GM21360 (cell line): ENCODE results near the gene SPTBN1.
"Not testable (repeated sequence)": the region's sequence is repeated elsewhere in the genome, so short reads cannot be mapped to it uniquely, and the experiment has no call there.

Experiments
- ATAC-seq: cut with Tn5 transposase; IDR thresholded peaks from one replicate; pipeline ENCODE4 v1.9.1; 2021; ENCODE audit warnings: mild to moderate bottlenecking, moderate library complexity; ENCODE audit not compliant: unreplicated experiment

Gene SPTBN1

DNA sequence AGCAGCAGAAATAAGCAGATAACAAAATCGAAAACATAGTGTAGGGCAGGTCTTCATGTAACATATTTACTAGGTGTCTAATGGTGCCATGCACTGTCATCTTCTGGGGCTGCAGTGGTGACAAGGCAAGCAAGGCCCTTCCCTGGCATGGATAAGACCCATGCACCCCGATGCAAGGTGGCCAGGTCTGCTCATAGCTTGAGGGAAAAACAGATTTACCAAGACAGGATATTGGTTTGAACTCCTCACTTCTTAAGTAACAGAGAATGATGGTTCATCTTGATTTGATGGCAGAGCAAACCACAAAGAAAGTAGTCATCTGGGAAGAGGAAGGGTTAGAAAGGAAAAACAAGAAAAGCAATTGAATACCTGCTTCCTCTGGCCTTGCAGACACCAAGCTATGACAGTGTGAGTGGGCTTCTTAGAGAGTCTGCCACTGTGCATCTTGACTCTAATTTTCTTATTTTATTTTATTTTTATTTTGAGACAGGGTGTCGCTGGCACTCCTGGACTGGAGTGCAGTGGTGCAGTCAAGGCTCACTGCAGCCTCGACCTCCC lies 231.5 kb downstream of the SPTBN1 start:
- ATAC-seq = no peak

DNA sequence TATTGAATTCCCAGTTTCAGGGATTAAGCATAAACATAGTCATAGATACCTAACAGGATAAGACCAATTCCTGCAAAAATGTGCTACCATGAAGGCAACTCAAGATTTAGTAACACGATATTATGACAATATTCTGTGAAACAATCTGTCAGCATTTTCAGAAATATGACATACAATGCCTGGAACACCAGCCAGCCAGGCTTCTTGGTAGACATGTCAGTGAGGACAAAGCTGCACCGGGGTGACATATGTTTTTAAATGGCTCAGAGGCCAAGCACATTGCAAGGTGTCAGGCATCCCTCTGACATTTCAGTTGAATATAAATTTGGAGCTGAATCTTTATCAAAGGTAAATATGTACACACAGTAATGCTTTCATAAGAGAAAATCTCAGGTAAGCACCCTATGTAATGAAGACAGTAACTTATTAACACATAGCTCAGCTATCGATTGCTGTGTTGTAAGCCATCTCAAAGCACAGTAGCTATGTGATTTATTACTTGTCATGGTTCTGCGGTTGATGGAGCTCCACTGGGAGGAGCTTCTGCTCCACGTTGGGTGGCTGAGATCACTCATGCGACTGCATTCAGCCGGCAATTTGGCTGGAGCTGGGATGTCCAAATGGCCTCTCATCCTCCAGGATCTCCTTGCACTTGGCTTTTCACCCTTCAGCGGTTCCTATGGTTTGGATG lies 235.5 kb downstream of the SPTBN1 start:
- no peak for ATAC-seq

DNA sequence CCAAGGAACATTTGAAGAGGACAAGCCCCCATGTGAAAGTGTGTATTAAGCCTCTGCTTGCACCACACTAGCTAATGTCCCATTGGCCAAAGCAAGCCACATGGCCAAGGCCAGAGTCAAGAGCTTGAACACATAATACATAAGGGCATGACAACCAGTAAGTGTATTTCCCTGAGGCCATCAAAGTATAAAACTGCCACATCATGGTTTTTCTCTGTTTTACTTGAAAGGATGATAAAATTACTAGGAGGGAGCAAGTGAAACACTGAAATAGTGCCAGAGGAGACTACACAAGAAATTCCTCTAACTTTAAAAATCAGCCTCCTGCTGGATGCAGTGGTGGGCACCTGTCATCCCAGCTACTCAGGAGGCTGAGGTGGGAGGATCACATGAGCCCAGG lies 236.4 kb downstream of the SPTBN1 start:
- no peak for ATAC-seq

DNA sequence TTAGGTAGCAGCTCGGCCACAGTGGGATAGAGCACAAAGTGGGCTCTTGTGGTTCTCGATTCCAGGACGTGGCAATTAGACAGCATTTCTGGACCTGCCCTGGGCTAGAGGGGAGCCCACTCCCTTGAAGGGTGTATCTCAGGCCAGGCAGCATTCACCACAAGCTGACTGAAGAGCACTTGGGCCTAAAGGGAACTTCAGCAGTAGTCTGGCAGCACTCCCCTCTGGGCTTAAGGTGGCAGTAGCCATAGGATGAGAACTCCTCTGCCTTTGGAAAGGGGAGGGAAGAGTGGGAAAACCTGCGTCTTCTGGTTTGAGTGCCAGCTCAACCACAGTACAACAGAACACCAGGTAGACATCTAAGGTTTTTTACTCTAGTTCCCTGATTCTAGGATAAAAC lies 239.3 kb downstream of the SPTBN1 start:
- no peak for ATAC-seq

DNA sequence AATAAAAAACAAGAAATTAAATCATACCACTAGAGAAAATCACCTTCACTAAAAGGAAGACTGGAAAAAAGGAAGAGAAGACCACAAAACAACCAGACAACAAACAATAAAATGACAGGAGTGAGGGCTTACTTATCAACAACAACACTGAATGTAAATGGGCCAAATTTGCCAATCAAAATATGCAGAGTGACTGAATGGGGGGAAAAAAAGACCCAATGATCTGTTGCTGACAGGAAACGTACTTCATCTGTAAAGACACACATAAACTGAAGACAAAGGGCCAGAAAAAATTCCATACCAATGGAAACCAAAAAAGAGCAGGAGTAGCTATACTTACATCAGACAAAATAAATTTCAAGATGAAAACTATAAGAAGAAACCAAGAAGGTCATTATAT lies 241.8 kb downstream of the SPTBN1 start:
- ATAC-seq = no peak

DNA sequence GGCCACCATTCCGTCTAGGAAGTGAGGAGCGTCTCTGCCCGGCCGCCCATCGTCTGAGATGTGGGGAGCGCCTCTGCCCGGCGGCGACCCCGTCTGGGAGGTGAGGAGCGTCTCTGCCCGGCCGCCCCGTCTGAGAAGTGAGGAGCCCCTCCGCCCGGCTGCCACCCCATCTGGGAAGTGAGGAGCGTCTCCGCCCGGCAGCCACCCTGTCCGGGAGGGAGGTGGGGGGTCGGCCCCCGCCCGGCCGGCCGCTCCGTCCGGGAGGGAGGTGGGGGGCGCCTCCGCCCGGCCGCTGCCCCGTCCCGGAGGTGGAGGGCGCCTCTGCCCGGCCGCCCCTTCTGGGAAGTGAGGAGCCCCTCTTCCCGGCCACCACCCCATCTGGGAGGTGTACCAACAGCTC lies 242.8 kb downstream of the SPTBN1 start:
- ATAC-seq = not testable (repeated sequence)

DNA sequence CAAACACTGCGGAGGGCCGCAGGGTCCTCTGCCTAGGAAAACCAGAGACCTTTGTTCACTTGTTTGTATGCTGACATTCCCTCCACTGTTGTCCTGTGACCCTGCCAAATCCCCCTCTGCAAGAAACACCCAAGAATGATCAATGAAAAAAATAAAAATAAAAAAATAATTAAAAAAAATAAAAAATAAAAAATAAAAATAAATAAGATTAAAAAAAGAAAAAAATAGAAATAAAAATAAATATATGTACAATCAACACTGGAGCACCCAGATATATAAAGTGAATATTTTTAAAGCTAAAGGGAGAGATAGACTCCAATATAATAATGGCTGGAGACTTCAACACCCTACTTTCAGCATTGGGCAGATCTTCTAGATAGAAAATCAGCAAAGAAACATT lies 243.5 kb downstream of the SPTBN1 start:
- ATAC-seq = no peak

DNA sequence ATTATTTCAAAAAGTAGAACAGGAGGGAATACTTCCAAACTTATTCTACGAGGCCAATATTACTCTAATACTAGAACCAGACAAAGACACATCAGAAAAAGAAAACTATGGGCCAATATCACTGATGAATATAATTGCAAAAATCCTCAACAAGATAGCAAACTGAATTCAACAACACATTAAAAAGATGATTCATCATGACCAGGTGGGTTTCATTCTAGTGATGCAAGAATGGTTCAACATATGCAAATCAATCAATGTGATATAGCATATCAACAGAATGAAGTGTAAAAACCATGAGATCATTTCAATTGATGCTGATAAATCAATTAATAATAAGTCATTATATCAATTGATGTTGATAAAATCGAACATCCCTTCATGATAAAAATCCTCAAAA lies 244.9 kb downstream of the SPTBN1 start:
- ATAC-seq = no peak

DNA sequence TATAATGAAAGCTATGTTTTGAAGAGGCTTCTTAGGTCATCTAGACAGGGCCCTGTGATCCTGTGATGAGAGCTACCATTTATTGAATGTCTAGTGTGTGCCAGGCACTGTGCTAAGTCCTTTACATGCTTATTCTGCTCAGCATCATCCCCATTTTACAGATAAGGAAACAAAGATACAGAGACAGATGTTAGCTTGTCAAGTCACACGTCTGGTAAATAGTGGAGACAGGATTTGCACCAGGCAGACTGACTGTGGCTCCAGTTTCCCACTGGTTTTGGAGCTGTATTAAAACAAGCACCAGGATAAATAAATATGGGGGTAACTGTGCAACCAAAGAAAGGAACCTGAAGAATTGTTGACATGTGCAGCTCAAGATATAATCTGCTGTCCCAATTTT lies 248.1 kb downstream of the SPTBN1 start:
- no peak for ATAC-seq

DNA sequence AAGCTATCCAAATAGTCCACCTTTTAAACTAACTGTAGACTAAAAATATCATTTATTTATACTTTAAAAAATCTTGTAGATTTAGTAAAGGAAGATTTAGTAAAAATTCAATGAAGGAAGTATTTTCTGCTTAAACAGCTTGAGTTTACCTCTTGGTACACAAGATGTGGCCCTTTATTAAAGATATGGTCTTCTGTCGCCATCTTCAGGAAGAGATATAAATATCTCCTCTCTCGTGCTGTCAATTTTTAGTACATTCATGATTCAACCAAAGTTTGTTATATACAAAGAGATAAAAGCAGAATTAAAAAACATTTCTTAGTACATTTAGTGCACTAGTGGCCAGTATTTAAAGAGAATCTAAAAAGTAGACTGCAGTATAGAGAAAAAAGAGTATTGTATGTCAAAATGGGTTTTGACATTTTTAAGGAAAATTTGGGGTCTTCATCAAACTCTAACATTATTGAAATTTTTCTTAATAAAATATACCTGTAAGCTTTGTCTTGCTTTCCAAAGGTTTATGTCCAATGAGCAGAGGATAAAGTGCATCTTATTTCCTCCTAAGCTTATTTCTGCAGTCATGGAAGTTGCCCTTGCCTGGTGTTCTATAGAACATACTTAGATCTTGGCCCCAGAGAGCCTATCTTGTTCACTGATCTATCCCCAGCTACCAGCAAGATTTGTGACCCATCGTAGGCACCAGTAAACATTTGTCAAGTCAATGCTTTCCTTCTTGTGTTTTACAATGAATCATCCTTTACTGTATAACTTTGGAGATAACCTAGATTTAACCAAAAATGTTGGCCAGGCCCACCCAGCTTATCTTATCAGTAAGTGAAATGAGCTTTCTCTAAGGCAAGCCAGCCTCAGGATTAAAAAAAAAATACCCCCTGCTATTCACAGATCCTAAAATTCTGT lies 248.8 kb downstream of the SPTBN1 start:
- peak; percentile 63 for ATAC-seq

DNA sequence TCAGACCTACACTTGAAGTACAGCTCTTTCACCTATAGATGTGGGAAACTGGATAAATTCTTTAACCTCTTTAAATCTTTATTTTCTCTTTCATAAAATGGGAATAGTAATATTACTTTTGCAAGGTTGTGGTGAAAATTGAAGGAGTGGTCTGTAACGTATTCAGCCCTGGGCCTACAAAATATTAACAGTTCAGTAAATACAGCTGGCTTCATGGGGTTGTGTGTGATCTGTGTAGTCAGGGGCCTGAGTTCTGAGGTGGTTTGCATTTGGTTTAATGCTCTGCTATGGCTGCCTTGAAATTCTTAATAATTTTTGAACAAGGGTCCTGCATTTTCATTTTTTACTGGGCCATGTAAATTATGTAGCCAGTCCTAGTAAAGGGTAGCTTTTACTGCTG lies 250.5 kb downstream of the SPTBN1 start:
- no peak for ATAC-seq

DNA sequence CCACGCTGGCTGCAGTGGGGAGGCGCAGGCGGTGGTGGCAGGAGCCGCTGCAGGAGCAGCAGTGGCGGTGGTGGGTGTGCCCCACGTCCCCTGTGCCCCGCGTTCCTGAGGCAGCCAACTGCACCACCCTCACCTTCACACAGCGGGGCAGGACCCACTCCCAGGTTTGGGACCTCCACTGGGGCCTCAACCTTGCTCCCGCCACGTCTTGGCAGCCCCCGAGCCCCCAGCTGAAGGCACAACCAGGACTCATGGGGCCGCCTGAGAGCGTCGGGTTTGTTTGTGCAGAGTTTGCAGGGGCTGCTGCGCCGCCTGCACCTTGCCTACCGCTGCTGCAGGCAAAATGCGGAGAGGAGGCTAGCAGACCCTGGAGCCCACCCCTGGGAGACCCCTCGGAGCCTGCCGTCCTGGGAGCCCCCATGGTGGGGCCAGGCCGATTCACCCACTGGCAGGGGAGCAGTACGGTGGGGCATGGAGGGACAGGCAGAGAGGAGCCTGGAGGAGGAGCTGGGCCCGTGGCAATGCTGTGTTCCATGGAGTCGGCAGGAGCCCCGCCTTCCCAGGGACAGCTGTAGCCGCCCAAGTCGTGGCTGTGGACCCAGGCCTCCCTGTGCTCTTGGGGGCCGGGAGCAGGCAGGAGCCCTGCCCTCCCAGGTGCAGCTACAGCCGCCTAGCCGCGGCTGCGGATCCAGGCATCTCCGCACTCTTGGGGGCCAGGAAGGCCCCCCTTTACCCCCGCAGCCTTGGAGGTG lies 252.6 kb downstream of the SPTBN1 start:
- ATAC-seq = no peak

DNA sequence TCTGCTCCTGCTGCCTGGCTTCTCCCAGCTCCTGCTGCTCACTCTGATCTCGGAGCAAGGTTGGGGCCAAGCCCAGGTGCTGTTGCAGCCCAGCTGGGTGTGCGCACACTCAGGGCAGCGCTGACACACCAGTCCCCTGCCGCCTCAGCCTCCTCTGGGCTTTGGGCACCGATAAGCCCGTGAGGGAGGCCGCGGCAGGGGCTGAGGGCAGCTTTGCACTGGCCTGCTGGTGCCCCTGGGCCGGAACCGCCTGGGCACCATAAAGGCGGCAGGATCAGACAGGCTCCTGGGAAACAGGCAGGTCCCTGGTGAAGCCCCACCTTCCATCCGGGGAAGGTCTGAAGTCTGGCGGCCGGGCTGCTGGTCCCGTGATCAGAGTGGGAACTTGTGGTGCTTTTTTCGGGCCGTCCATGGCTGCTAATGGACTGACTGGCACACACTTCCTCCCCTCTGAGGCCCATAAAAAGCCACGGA lies 253.2 kb downstream of the SPTBN1 start:
- ATAC-seq = no peak

DNA sequence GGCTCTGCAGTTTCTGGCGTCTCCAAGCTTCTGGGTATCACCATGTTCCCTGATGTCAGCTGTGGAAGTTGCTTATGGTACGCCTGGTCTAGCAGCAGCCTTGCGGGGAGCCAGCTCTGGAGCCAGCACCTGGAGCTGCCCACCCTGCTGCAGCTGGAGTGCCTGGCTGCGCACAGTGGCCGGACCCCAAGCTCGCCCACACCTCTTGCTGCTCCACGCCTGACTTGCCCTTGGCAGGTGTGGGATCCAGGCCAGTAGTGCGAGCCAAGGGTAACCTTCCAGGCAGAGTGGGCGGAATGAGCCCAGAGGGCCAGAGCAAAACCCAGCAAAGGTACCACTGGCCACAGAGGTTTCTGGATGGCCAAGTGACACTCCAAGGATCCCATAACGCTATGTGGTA lies 254.1 kb downstream of the SPTBN1 start:
- no peak for ATAC-seq

DNA sequence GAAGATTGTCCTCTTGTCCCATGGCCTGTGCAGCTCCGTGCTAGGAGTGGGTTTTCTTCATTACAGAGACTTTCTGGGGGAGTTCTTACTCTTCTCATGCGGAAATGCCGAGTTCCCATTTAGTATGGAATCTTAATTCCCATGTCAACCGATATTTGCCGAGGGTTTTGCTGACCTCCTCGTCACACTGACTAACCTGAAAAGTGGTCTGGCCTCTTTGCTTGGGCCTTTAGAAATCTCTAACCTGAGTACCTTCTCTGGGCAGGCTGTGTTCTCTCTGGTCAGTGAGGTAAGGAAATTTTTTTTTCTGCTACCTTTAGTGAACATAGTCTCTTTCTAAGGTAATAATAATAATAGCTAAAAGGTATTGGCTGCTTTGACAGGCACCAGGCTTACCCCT lies 256.4 kb downstream of the SPTBN1 start:
- ATAC-seq = no peak

DNA sequence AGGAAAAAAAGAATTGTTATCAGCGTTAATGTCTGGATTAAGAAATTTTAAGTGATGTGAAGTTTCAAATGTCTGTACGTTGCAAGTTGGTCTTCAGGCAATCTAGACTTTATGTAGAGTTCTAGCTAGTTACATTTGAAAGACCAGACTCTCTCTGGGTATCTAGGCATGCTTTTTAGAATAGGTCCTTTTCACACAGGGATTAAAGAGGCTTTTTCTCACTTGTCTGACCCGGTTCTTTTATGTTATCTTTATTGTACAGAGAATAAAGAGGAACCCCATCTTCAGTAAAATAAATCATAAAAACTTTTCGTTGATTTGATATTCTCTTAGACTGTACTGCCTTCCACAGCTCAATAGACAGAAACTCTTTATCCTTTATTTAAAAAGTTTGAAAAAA lies 258.9 kb downstream of the SPTBN1 start:
- ATAC-seq = no peak

DNA sequence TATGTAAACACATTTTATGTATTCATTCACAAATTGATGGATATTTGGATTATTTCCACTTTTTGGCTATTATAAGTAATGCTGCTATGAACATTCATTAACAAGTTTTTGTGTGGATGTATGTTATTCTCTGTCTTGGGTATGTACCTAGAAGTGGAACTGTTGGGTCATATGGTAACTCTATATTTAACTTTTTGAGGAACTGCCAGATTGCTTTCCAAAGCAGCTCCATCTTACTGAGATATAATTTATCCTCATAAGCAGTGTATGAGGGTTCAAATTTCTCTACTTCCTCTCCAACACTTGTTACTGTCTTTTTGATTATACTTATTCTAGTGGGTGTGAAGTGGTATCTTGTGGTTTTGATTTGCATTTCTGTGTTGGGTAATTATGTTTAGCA lies 260.2 kb downstream of the SPTBN1 start:
- ATAC-seq = no peak

DNA sequence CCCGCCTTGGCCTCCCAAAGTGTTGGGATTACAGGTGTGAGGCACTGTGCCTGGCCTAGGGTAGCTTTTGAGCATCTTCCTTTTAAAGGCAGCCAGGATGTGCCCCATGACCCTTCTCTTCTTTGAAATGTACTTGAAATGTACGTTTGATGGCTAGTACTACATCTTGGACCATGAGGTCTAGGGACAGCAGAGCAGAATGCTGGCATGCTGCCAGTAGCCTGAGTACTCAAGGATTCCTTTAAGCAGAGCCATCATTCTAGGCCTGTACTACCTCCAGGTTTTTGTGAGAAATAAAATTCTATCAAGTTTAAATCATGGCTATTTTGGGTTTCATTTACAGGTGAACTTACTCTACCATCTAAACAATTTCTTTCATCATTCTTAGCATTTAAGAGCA lies 264.4 kb downstream of the SPTBN1 start:
- no peak for ATAC-seq
